GM18858 (cell line): ENCODE results near the gene SLC16A10.
A peak's percentile ranks its signal among the peaks of the same experiment; 100 is the strongest.
"Not testable (repeated sequence)": the region's sequence is repeated elsewhere in the genome, so short reads cannot be mapped to it uniquely, and the experiment has no call there.

Source experiments
- ATAC-seq: cut with Tn5 transposase; IDR thresholded peaks from one replicate; pipeline ENCODE4 v1.9.1; 2021; ENCODE audit not compliant: unreplicated experiment

The SLC16A10 gene

DNA sequence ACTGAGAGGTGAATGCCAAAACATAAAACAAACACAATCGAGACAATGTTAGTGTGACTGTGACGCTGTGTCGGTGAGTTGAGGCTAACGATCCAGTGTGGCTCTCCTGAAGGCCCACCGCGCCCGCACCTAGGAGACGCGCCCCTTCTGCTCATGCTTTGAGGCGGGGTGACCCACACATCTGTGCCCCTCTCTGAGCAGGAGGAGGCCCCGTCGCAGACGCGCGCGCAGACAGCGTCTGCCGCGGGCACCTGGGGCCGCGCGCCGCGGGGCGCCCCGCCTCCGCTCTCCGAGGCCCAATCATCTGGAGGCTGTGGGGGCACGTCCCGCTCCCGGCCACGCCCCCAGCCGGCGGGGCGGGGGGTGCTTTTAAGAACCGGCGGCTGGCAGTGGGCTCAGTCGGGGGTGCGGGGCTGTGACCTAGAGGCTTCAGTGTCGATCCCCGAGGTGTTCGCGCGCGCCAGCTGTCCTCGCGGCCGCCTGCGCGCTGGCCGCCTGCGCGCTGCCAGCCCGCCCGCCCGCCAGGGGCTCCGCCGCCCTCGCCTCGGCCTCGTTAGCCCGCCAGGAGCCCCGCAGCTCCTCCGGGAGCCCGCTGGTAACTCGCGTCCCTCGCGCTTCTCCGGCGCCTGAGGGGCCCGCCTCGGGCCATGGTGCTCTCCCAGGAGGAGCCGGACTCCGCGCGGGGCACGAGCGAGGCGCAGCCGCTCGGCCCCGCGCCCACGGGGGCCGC, at the start of gene SLC16A10:
TSS of gene SLC16A10 (plus strand) at position 398 of the 730 bp plus-strand sequence. CDS start at position 648, 250 bp downstream.
- ATAC-seq: peak; percentile 79

- peak; percentile 71 for ATAC-seq
Measured at GRCh38 chr6:111038534-111039252, 48.6 kb upstream of the SLC16A10 start.

DNA sequence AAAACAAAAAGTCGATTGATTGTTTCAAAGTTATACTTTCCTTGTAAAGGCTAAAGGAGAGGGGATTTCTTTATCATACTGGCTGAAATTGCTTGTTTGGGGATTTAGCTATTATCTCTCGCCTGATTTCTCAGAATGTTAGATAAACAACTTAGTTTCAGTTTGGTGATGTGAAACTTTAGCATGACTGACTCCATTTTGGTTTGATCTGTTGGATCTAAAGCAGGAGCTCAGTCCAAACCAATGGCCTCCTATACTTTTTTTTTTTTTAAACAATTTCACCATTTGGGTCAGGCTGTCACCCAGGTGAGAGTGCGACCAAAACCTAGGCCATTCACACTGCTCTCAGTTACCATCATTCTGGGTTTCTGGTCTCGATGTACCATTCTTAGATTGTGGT, 45.4 kb upstream of the SLC16A10 start:
- no peak for ATAC-seq

DNA sequence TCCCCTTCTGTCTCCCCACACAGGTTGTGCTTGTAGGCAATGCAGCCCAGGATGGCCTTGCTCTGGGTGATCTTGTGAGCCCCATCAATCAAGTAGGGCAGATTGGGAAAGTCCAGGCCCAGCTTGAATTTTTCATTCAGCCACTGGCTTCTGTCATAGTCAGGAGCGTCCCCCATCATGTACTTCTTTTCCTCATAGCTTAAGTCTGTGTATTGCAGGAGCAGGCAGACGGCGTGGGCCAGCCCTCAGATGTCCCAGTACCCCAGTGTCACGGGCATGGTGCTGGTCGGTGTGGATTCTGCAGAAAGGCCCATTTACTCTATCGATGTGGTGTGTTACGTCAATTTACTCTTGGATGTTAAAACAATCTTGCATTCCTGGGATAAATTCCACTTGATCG, 40.1 kb upstream of the SLC16A10 start:
- ATAC-seq: no peak

GRCh38 chr6:111050261-111051023, 36.9 kb upstream of the SLC16A10 start:
- ATAC-seq: no peak

DNA sequence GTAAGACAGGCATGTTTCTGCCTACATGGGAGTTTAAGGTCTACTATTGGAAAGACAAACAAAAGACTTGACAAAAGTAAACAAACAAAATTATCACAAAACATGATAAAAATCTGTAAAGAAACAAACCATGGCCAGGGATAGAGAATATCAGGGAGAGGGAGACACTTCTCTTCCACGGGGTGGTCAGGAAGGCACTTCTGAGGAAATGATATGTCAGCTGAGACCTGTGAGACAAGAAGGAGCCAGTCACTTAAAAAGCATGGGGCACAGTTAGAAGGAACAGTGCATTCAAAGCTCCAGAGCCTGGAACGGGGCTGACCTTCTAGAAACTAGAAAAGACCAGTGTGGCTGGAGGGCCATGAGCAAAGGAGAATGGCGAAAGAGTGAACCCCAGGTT, 35.1 kb upstream of the SLC16A10 start:
- ATAC-seq: no peak

GRCh38 chr6:111057074-111057752, 30.1 kb upstream of the SLC16A10 start:
- peak; percentile 51 for ATAC-seq

GRCh38 chr6:111061508-111061907, 25.8 kb upstream of the SLC16A10 start:
- no peak for ATAC-seq

DNA sequence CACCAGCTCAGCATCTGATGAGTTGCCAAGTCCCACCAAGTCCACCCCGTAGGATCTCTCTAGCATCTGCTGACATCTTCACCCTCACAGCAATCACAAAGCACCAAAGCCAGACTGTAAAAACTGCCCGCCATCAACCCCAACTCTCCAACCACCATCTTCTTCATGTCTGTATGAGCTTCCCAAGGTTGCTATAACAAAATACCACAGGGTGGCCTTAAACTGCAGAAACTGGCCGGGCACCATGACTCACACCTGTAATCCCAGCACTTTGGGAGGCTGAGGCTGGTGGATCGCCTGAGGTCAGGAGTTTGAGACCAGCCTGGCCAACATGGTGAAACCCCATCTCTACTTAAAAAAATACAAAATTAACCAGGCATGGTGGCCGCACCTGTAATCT, 25.3 kb upstream of the SLC16A10 start:
- ATAC-seq: not testable (repeated sequence)

GRCh38 chr6:111062860-111063259, 24.4 kb upstream of the SLC16A10 start:
- ATAC-seq: not testable (repeated sequence)

DNA sequence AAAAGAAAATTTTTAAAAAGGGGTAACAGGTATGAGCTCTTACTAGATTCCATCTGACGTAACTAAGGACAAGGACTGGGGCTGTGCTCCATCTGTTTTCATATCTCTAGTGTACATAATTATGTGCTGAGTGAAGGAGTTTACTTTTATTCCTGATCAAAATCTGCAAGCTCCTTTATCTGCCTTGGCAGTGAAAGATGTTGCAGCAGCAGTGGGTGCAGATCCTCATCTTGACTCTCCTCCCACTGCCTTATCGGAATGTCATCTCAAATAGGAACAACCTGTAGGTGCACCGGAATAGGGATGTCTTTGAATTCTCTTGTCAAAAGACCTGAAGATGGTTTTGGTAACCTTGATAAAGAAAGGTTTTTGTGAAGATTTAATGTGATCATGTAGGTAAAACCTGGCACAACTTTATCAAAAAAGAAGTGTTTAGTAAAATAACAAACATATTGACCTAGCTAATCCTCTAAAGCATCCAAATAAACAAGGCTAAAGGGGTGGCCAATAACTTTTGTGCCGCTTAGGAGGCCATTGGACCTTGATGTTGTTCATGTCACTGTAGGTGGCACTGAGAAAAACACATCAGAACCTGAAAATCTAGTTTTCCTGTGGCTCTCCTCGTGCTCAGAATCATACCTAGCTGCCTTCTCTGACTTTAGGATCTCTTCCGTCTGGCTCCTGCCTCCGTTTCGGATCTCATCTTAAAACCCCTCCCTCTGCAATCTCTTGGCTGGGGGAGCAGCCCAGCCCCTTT, 19.0 kb upstream of the SLC16A10 start:
- ATAC-seq: no peak

- ATAC-seq: no peak
Measured at GRCh38 chr6:111068866-111069234, 18.5 kb upstream of the SLC16A10 start.

- ATAC-seq: no peak
Measured at GRCh38 chr6:111069382-111070104, 17.8 kb upstream of the SLC16A10 start.

- ATAC-seq: no peak
Measured at GRCh38 chr6:111070105-111071005, 16.9 kb upstream of the SLC16A10 start.

DNA sequence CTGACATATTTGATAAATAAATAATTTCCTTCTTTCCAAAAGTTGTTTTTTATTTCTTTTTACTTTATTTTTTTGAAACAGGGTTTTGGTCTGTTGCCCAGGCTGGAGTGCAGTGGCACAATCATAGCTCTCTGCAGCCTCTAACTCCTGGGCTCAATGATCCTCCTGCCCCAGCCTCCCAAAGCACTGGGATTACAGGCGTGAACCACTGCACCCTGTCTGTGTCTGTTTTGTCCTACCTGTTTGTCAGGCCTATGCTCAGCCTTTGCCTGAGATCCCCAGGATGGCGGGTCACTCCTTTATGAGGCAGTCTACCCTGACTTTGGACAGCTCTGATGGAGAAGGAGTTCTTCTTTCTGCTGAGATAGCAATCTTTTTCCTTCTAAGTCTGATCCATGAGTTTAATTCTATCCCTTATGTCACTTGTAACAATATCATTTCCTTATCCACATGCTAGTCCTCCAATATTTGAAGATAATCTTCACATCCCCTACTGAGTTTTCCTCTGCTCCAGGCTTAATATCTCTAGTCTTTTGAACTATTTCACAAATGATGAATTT, 14.4 kb upstream of the SLC16A10 start:
- ATAC-seq: no peak

GRCh38 chr6:111074311-111074710, 13.0 kb upstream of the SLC16A10 start:
- no peak for ATAC-seq

DNA sequence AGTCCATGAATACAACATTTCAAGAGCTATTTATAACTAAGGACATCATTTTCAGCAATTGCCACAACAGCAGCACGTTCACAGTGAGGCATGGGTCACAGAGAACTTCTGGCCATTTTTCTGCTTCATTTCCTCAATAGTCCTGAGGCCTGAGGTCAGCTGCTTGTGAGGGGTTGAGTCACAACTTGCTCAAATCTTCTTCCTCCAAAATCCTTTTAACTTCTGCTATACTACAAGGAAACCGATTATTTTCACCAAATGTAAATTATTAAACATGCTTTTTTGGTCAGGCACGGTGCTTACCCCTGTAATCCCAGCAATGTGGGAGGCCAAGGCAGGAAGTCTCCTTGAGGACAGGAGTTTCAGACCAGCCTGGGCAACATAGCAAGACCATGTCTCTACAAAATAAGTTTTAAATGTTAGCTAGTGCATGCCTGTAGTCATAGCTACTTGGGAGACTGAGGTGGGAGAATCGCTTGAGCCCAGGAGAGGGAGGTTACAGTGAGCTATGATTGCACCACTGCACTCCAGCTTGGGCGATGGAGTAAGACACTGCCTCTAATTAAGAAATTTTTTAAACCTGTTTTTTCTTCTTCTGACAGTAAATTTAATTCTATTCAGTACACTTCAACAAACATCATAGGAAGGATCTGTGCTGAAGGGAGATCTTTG, 11.1 kb upstream of the SLC16A10 start:
- ATAC-seq: no peak

- no peak for ATAC-seq
Measured at GRCh38 chr6:111080698-111081097, 6.6 kb upstream of the SLC16A10 start.
